Ishikawa (cell line): ENCODE results near the gene MRPS23.

Experiments used
- CEBPB ChIP-seq: IDR thresholded peaks from 2 replicates; pipeline ENCODE4 v1.6.1; 2012
- CREB1 ChIP-seq: IDR thresholded peaks from 2 replicates; pipeline ENCODE4 v1.6.1; 2012; ENCODE audit warnings: low read depth
- EGR1 ChIP-seq: IDR thresholded peaks from 2 replicates; pipeline ENCODE4 v1.6.1; 2012
- EP300 ChIP-seq: IDR thresholded peaks from 2 replicates; pipeline ENCODE4 v1.6.1; 2012; ENCODE audit warnings: borderline replicate concordance
- FOXM1 ChIP-seq: IDR thresholded peaks from 2 replicates; pipeline ENCODE4 v1.6.1; 2012; ENCODE audit warnings: low read depth, borderline replicate concordance
- NFIC ChIP-seq: IDR thresholded peaks from 2 replicates; pipeline ENCODE4 v1.6.1; 2012
- RAD21 ChIP-seq: IDR thresholded peaks from 2 replicates; pipeline ENCODE4 v1.6.1; 2012; ENCODE audit warnings: low read depth
- TAF1 ChIP-seq: IDR thresholded peaks from 2 replicates; pipeline ENCODE4 v1.6.1; 2012; ENCODE audit warnings: low read depth, mild to moderate bottlenecking
- TCF12 ChIP-seq: IDR thresholded peaks from 2 replicates; pipeline ENCODE4 v1.6.1; 2012; ENCODE audit warnings: low read depth
- TEAD4 ChIP-seq: IDR thresholded peaks from 2 replicates; pipeline ENCODE4 v1.6.1; 2012
- YY1 ChIP-seq: IDR thresholded peaks from 2 replicates; pipeline ENCODE4 v1.6.1; 2012; ENCODE audit warnings: low read depth
- ZBTB7A ChIP-seq: IDR thresholded peaks from 2 replicates; pipeline ENCODE4 v1.6.1; 2012; ENCODE audit warnings: low read depth
- TF ChIP-seq, protein P1 (sequence below): IDR thresholded peaks from 2 replicates; pipeline ENCODE4 v1.6.1; 2012; ENCODE audit warnings: low read depth, mild to moderate bottlenecking
- TF ChIP-seq, protein P2 (sequence below): IDR thresholded peaks from 2 replicates; pipeline ENCODE4 v1.6.1; 2012
- TF ChIP-seq, protein P3 (sequence below): IDR thresholded peaks from 2 replicates; pipeline ENCODE4 v1.6.1; 2012

The MRPS23 gene

DNA sequence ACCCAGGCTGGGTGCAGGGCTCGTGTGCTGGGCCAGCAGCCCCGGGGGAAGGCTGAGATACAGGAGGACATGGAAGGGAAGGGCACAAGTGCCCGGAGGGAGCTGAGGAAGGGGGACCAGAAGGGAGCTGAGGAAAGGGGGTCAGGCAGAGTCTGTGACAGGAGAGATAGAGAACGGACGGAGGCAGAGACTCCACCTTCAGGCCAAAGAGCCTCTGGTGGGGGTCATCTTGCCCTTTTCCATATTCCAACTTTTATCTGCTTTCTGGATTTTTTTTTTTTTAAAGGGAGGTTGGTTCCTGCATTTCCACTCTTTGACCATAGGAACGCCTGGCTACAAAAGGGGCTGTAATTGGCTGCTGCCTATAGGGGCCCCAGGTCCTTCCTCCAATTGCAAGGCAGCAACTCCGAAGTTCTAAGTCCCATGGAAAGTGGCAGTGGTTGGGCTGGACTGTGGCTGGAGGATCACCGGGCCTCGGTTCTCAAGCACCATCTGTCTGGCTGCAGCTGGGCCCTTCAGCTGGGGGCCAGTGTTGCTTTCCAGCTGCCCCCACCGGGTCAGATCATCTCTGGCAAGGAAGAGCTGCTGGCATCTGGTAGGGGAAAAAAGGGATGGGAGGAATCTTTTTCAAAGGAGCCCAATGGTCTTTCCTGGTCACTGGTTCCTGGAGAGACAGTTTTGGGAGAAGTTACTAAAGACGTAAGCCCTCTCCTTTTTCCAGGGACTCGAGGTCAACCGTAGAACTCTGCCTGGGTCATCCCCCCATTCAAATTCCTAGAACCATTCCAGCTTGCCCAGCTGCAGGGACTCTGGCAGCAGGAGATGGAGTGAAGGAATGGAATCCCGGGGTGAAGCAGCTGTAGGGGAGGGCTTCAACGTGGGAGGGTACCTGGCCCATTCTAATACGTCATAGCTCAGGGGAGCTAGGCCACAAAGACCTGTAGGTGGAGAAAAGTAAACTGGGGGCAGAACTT is 13.1 kb upstream of the MRPS23 start:
- TF ChIP-seq TCF12 (0 out of 2 replicates have a peak, but pooled peaks have one; percentile 39), TAF1 (0 out of 2 replicates have a peak, but pooled peaks have one; percentile 10), EP300 (peak; percentile 42; the same call in 1 of the 2 replicates), TEAD4 (no peak; the same call in 1 of the 2 replicates), ZBTB7A (0 out of 2 replicates have a peak, but pooled peaks have one; percentile 30)

DNA sequence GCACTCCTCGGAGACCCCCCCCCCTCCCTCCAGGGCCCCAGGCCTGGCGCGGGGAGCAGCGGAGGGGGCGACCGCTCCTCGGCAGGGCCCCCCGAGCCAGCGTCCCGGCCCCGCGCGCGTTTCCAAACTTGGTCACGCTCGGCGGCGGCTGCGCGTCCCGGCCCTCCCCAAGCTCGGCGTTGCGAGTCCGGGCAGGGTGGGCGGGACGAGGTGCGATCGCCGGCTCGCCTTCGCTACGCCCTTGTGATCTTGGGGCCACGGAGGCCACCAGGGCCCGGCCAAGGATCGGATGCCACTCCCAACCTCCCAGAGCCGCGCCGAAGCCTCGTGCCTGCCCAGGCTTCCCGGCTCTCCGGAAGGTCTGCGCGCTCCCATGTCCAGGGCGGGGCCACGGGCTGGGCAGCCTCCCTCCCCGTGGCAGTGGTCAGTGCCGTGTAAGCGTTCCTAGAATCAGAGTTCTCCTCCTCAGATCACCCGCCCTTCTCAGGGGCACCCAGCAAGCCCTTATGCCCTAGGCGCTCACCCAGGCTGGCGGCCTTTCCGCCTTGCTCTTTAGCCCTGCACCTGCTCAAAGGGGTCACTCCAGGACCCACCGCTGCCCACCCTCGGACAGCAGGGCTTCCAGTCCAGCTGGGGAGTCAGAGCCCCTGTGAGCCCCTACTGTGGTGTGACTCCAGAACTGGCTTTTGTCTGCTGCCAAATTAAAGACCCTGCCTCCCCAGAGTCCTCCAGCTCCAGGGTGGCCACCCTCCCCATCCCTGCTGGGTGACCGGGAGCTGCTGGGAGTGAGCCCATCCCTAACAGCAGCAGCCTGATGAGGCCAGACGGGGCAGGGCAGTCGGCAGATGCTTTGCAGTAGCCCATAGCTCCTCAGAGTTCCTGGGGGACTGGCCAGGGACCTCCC is 12.2 kb upstream of the MRPS23 start:
- TF ChIP-seq CEBPB (no peak), YY1 (no peak), TCF12 (peak; percentile 22; the same call in 1 of the 2 replicates), ZBTB7A (peak; percentile 21), TEAD4 (no peak), FOXM1 (no peak), NFIC (peak; percentile 48), TAF1 (no peak), EGR1 (no peak), RAD21 (peak; percentile 7; the same call in 1 of the 2 replicates), CREB1 (no peak), EP300 (peak; percentile 73)
- TF ChIP-seq, protein P1, sequence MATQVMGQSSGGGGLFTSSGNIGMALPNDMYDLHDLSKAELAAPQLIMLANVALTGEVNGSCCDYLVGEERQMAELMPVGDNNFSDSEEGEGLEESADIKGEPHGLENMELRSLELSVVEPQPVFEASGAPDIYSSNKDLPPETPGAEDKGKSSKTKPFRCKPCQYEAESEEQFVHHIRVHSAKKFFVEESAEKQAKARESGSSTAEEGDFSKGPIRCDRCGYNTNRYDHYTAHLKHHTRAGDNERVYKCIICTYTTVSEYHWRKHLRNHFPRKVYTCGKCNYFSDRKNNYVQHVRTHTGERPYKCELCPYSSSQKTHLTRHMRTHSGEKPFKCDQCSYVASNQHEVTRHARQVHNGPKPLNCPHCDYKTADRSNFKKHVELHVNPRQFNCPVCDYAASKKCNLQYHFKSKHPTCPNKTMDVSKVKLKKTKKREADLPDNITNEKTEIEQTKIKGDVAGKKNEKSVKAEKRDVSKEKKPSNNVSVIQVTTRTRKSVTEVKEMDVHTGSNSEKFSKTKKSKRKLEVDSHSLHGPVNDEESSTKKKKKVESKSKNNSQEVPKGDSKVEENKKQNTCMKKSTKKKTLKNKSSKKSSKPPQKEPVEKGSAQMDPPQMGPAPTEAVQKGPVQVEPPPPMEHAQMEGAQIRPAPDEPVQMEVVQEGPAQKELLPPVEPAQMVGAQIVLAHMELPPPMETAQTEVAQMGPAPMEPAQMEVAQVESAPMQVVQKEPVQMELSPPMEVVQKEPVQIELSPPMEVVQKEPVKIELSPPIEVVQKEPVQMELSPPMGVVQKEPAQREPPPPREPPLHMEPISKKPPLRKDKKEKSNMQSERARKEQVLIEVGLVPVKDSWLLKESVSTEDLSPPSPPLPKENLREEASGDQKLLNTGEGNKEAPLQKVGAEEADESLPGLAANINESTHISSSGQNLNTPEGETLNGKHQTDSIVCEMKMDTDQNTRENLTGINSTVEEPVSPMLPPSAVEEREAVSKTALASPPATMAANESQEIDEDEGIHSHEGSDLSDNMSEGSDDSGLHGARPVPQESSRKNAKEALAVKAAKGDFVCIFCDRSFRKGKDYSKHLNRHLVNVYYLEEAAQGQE, result no peak
- TF ChIP-seq, protein P2, sequence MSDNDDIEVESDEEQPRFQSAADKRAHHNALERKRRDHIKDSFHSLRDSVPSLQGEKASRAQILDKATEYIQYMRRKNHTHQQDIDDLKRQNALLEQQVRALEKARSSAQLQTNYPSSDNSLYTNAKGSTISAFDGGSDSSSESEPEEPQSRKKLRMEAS, result peak; percentile 95
- TF ChIP-seq, protein P3, sequence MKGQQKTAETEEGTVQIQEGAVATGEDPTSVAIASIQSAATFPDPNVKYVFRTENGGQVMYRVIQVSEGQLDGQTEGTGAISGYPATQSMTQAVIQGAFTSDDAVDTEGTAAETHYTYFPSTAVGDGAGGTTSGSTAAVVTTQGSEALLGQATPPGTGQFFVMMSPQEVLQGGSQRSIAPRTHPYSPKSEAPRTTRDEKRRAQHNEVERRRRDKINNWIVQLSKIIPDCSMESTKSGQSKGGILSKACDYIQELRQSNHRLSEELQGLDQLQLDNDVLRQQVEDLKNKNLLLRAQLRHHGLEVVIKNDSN, result no peak; the same call in 1 of the 2 replicates

DNA sequence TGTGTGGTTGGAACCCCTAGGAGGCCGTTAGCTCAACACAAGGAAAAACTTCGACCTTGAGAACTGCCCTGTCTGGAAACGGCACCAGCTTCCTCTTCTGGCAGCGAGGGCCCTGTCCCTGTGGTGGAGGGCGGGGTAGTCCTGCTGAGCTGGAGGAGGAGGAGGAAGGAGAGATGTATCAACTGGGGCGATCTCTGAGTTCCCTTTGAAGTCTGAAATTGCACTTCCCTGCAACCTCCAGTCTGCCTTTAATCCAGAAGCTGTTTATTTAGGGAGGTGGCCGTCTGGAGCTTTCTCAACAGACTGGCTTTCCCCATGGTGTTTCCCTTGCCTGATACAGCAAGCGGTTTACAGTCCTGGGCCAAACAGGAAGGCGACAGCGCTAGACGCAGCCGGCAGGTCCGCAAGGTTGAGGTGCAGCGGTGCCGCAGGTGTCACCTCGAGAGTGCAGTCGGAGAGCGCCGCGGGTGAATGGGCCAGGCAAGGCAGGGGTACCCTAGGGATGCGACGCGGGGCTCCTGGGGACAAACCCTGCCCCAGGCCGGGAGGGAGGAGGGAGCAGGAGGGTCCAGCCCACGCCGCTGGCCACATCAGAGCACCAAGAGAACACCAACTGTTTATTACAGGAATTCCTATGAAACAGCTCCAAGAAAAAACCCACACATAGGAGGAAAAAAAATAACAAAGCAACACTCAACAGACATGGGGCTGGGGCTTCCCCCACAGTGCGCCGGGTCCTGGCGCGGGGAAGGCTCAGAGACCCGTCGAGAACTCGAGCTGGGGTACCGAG is 11.4 kb upstream of the MRPS23 start:
- TF ChIP-seq, protein P2, result no peak
- TF ChIP-seq CREB1 (no peak), EGR1 (no peak; the same call in 1 of the 2 replicates), NFIC (peak; percentile 88; the same call in 1 of the 2 replicates), ZBTB7A (no peak), FOXM1 (peak; percentile 89), TEAD4 (peak; percentile 4; the same call in 1 of the 2 replicates), YY1 (no peak), EP300 (peak; percentile 96), TCF12 (peak; percentile 96), TAF1 (peak; percentile 5; the same call in 1 of the 2 replicates), RAD21 (no peak), CEBPB (peak; percentile 46; the same call in 1 of the 2 replicates)
- TF ChIP-seq, protein P3, result no peak
- TF ChIP-seq, protein P1, result no peak
